Fibroblast of lung (primary cell): ENCODE measurements around the gene JKAMP. TPM values are rescaled to one million over a fixed set of nuclear protein-coding genes. Genes with fewer than 3 reads are reported as not detected.

Experiments
- DNase-seq, 2 donors: peaks; one replicate each; pipeline versions ENCODE4 v3.0.0 to v3.0.0-alpha.2; 2010; ENCODE audit warnings: low read depth in 2 of 2
- H2AFZ ChIP-seq: 2 replicates; pipeline ENCODE4 v1.5.1; 2012; ENCODE audit warnings: low read length, control low read depth, inconsistent platforms
- H3K27ac ChIP-seq: 2 replicates; pipeline ENCODE4 v1.5.1; 2011; ENCODE audit warnings: low read length, control low read depth; ENCODE audit not compliant: insufficient read depth
- H3K27me3 ChIP-seq: 2 replicates; pipeline ENCODE4 v1.5.1; 2011; ENCODE audit warnings: mild to moderate bottlenecking, low read length; ENCODE audit not compliant: control insufficient read depth, insufficient read depth
- H3K36me3 ChIP-seq: 2 replicates; pipeline ENCODE4 v1.5.1; 2011; ENCODE audit warnings: low read length; ENCODE audit not compliant: control insufficient read depth, insufficient read depth
- H3K4me1 ChIP-seq: 2 replicates; pipeline ENCODE4 v1.5.1; 2011; ENCODE audit warnings: low read length; ENCODE audit not compliant: control insufficient read depth, insufficient read depth; ENCODE audit errors: extremely low read depth
- H3K4me2 ChIP-seq: 2 replicates; pipeline ENCODE4 v1.5.1; 2011; ENCODE audit warnings: low read length, control low read depth; ENCODE audit not compliant: insufficient read depth; ENCODE audit errors: extremely low read depth
- H3K4me3 ChIP-seq, 4 experiments: fragments of 200-600 bp in 1 of 4; sonication (generic) in 1 of 4; replicated peaks in 1 of 4; 2 replicates each; pipeline ENCODE4 v1.5.1; 2011 to 2016; ENCODE audit warnings: low read length in 4 of 4, low read depth in 3 of 4, mild to moderate bottlenecking in 3 of 4, control low read depth in 2 of 4, inconsistent platforms in 1 of 4, mixed read lengths in 1 of 4; ENCODE audit not compliant: insufficient read depth in 1 of 4; ENCODE audit errors: control extremely low read depth in 1 of 4
- H3K79me2 ChIP-seq: 2 replicates; pipeline ENCODE4 v1.5.1; 2012; ENCODE audit warnings: mild to moderate bottlenecking, low read length, inconsistent platforms; ENCODE audit not compliant: control insufficient read depth, insufficient read depth
- H3K9ac ChIP-seq: 2 replicates; pipeline ENCODE4 v1.5.1; 2011; ENCODE audit warnings: mild to moderate bottlenecking, low read length, control low read depth; ENCODE audit not compliant: insufficient read depth
- H3K9me3 ChIP-seq: 2 replicates; pipeline ENCODE4 v1.5.1; 2012; ENCODE audit warnings: low read depth, low read length; ENCODE audit not compliant: control insufficient read depth, insufficient read depth
- H4K20me1 ChIP-seq: 2 replicates; pipeline ENCODE4 v1.5.1; 2011; ENCODE audit warnings: low read length; ENCODE audit not compliant: control insufficient read depth, insufficient read depth; ENCODE audit errors: extremely low read depth
- CTCF ChIP-seq, 2 donors: IDR thresholded peaks in 1 of 2; conservative IDR thresholded peaks in 1 of 2; 1 replicate in 1 of 2; 2 replicates in 1 of 2; pipeline ENCODE4 v1.5.1; 2011 to 2012; ENCODE audit warnings: low read length in 2 of 2, control low read depth in 1 of 2, inconsistent platforms in 1 of 2, low read depth in 1 of 2, mild to moderate bottlenecking in 1 of 2
- EZH2 ChIP-seq: IDR thresholded peaks from 2 replicates; pipeline ENCODE4 v1.5.1; 2012; ENCODE audit warnings: low read length, control low read depth, mild to moderate bottlenecking; ENCODE audit errors: missing control alignments
- polyA plus RNA-seq, 2 donors: library from polyadenylated mRNA; depleted of rRNA in 1 of 2; stranded (reverse) in 1 of 2; unstranded in 1 of 2; fragments of >200 nt; gene quantifications; 2 replicates each; pipeline ENCODE4 v1.2.1, GENCODE V29; 2011 to 2012; ENCODE audit warnings: missing spikeins in 1 of 2
- total RNA-seq: library from RNA; depleted of rRNA; stranded (reverse); fragments of >200 nt; gene quantifications from 2 replicates; pipeline ENCODE4 v1.2.1, GENCODE V29; 2014

Gene JKAMP
- total and polyA plus RNA-seq, 2 donors (not counting 1 experiment from before 2014, with no cell fraction given): 80.1 to 207 TPM

- DNase-seq: no peak
- Histone ChIP-seq H3K36me3 (peaks cover 4% of the 10 kb centered on the region), H3K27ac (peak within 1 kb of the TSS; percentile 60), H3K79me2 (no peaks in the 10 kb centered on the region), H3K4me3 (peak within 1 kb of the TSS; percentile 39 to 57 (median 48)), H3K4me2 (peak within 1 kb of the TSS; percentile 89), H3K9me3 (no peaks in the 10 kb centered on the region), H4K20me1 (no peaks in the 10 kb centered on the region), H3K9ac (peak within 1 kb of the TSS; percentile 61), H3K27me3 (no peaks in the 10 kb centered on the region), H3K4me1 (peaks cover 2% of the 10 kb centered on the region), H2AFZ (peak within 1 kb of the TSS; percentile 85)
- no peak for TF ChIP-seq EZH2
- TF ChIP-seq CTCF (conservative IDR thresholded peaks at IDR 0.05 in 1 of 2, IDR thresholded peaks at IDR 0.05 in 1 of 2; ENCODE audit: low read depth in 1 of 2, low read length in 2 of 2): no peak
Observed at GRCh38 chr14:59465316-59466135, 18.8 kb upstream of the JKAMP start, which contains the start of gene GPR135. GPR135 (minus strand) TSS chr14:59465380; CDS start chr14:59465226, 154 bp downstream.

- no peaks in the 10 kb centered on the region for H3K9me3 ChIP-seq
- H3K9ac ChIP-seq: no peak overlapping the region
- H3K36me3 ChIP-seq: peaks cover 3% of the 10 kb centered on the region
- H3K4me1 ChIP-seq: peaks cover 3% of the 10 kb centered on the region
- no peak for TF ChIP-seq EZH2
- TF ChIP-seq CTCF (conservative IDR thresholded peaks at IDR 0.05 in 1 of 2, IDR thresholded peaks at IDR 0.05 in 1 of 2; ENCODE audit: low read depth in 1 of 2, low read length in 2 of 2): no peak
- no peaks in the 10 kb centered on the region for H3K27me3 ChIP-seq
- H3K4me3 ChIP-seq: no peak overlapping the region
- H3K79me2 ChIP-seq: peaks cover 7% of the 10 kb centered on the region
- peak; percentile 55 to 91 for DNase-seq
- no peak overlapping the region for H2AFZ ChIP-seq
- no peak overlapping the region for H3K4me2 ChIP-seq
- H3K27ac ChIP-seq: no peak overlapping the region
- no peaks in the 10 kb centered on the region for H4K20me1 ChIP-seq
Observed at GRCh38 chr14:59474172-59474571, 10.1 kb upstream of the JKAMP start.

DNA sequence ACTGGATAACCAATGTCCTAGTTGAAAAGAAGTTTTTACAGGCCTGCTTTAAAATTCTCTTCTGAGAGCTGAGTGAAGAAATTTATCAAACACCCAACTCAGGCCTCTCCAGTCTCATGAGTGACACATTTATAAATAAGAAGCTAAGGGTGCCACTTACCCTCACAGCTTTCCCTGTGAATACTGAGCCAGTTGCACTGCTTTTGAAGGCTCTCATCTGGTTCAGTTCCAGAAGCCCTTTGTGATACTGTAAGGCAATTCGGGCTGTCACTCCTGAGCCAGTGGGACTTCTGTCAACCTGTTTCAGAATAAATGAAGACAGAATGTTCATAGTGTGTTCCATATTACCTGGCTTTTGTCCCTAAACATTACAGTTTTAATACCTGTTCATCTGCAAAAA lies 8.6 kb upstream of the JKAMP start:
- H3K36me3 ChIP-seq: peaks cover 3% of the 10 kb centered on the region

More for the DNA sequence above, 8.6 kb upstream of the JKAMP start:
- H2AFZ ChIP-seq: no peak overlapping the region
- H4K20me1 ChIP-seq: no peaks in the 10 kb centered on the region
- TF ChIP-seq CTCF (conservative IDR thresholded peaks at IDR 0.05 in 1 of 2, IDR thresholded peaks at IDR 0.05 in 1 of 2; ENCODE audit: low read depth in 1 of 2, low read length in 2 of 2): no peak
- TF ChIP-seq EZH2: no peak
- peaks cover 6% of the 10 kb centered on the region for H3K4me1 ChIP-seq
- H3K27me3 ChIP-seq: no peaks in the 10 kb centered on the region
- no peak for DNase-seq
- H3K79me2 ChIP-seq: peaks cover 13% of the 10 kb centered on the region
- H3K4me2 ChIP-seq: no peak overlapping the region
- H3K9me3 ChIP-seq: no peaks in the 10 kb centered on the region
- H3K27ac ChIP-seq: no peak overlapping the region
- H3K9ac ChIP-seq: no peak overlapping the region
- no peak overlapping the region for H3K4me3 ChIP-seq
